T1000 (cell line): Measurements from ENCODE around the gene ZNF839.

Source experiments
- DNase-seq: peaks from one replicate; lab custom pipeline; 2025; ENCODE audit warnings: mixed read lengths; lab: John Stamatoyannopoulos, UW

Gene ZNF839

DNA sequence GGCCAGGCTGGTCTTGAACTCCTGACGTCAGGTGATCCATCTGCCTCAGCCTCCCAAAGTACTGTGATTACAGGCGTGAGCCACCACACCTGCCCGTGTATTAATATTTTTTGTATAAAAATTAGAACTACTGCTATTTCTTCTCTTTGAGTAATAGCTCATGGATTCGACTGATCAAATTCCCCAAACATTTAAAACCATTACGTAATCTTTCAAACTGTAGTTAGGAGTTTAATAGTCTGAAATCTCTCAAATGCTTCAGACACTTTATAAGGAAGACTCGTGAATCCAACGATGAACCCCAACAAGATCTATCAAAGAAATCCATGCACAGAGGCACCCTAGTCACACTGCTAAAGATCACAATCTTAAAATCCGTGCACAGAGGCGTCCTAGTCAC lies 59.3 kb downstream of the ZNF839 start:
- DNase-seq: no peak

DNA sequence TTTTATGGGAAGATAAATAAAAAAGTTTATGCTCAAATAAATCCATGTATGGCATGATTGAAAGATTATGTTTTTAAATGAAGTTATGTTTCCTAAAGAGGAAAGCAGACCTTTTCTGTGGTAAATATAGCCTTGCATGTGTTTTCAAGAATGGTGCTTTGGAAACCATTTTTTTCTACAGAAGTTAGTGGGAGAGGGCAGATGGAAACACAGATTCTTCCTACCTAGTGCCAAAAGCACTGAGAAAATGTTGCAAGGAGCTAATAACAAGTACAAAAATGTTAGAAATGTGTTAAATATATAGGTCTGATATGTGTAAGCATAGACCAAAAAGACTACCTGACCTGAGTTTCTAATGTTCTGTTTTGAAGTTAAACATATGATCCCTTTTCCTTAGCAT lies 67.5 kb downstream of the ZNF839 start:
- DNase-seq: no peak

DNA sequence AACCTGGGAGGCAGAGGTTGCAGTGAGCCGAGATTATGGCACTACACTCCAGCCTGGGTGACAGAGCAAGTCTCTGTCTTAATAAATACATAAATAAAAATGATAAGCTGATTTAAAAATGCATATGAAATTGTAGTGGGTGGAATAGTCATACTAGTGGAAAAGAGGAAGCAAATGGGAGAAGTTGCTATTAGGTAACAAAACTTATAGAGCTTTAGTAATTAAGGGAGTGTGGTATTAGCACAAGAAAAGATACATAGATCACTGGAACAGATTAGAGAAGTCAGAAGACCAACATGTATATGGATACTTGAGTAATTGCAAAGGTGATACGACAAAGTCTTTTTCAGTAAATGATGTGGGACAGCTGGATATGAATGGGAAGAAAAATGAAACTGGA lies 69.7 kb downstream of the ZNF839 start:
- DNase-seq: no peak

DNA sequence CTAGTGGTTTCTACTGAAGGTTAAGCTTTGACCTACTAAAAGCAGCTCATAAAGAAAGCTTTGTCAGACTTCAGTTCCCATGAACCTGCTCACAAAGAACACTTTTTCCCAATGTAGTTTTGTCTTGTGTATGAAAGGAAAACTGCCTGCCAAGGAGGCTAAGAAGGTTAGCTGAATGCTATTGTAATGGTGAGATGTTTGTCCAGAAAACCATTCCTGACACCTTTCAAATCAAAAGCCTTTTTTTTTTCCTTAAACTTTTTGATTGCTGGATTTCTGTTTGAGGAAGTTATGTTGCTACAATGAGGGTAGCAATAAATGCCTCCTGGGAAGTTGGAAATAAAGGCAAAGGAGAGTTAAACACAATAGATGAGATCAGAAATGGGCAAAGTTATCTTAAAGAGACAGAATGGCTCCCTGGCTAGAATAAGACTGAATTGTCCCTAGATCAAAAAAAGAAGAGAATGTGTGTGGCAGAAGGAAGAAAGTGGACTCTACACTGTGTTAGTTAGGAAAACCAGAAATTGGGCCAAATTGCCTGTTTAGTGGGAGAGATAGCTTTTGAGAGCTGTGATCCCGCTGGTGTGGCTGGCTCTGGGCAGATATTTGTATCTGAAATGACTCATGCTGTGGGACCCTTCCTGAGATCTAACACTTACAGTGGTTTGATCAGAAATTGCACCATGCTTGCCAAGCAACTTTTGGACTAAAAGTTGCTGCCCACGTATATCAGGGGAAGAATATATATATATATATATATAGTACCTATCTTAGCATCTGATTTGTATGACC lies 70.7 kb downstream of the ZNF839 start:
- no peak for DNase-seq
